Measurements from ENCODE around the gene CNTNAP2. TPM values are rescaled to one million over a fixed set of nuclear protein-coding genes. Genes with fewer than 3 reads are reported as not detected.
"Not testable (repeated sequence)": the region's sequence is repeated elsewhere in the genome, so short reads cannot be mapped to it uniquely, and the experiment has no call there.

CNTNAP2 gene
- total RNA-seq, 1 donor from 2014 or later, result not detected

DNA sequence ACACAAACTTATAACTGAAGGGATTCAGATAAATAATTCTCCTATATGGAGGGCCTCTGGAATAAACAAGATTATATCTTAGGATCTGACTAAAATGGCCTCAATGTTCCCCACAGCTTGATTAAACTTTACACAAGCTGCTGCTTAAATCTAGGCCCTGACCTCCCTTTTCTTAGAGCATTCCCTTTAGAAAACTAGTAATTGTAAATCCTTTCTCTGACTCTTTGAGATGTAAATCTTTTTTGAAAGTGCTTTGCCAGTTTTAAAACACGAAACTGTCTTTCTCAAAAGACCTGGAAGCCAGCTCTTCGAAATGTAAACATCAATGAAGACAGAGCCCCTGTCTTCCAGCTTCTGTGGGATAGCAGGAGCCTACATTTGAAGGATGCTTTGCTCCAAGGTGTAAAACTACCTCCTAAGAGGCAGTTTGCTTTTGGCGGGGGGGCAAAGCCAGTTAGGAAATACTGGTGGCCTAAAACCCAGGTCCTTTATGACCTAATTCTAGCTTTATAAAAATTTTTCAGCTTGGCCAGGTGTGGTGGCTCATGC is 758.7 kb downstream of the CNTNAP2 start:
- intact Hi-C loops (cut with micrococcal nuclease), result no loop called here

- intact Hi-C loops (cut with micrococcal nuclease), result no loop called here
These were observed 759.4 kb downstream of the CNTNAP2 start for GRCh38 chr7:146875981-146876380.

GRCh38 chr7:146876411-146876810 is 759.8 kb downstream of the CNTNAP2 start:
- intact Hi-C loops (cut with micrococcal nuclease), result no loop called here

- intact Hi-C loops (cut with micrococcal nuclease), result no loop called here
These were observed 762.3 kb downstream of the CNTNAP2 start for GRCh38 chr7:146878901-146879300.

DNA sequence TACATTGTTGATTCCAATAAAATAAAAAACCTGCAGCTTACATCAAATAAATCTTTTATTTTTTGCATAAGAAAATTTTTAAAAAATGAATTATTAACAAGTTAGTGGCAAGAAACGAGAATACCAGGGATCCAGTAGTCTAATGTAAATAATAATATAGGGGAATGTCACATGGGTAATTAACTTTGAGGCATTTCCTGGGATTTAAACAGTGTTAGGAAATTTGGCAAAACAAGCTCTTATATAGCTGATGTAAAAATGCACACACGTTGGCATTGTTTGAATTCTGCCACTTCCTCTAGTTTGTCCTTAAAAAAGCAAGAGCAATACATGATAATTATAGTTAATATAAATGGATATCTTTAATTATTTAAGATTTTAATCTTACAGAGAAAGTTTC is 768.6 kb downstream of the CNTNAP2 start:
- intact Hi-C loops (cut with micrococcal nuclease), result no loop called here

DNA sequence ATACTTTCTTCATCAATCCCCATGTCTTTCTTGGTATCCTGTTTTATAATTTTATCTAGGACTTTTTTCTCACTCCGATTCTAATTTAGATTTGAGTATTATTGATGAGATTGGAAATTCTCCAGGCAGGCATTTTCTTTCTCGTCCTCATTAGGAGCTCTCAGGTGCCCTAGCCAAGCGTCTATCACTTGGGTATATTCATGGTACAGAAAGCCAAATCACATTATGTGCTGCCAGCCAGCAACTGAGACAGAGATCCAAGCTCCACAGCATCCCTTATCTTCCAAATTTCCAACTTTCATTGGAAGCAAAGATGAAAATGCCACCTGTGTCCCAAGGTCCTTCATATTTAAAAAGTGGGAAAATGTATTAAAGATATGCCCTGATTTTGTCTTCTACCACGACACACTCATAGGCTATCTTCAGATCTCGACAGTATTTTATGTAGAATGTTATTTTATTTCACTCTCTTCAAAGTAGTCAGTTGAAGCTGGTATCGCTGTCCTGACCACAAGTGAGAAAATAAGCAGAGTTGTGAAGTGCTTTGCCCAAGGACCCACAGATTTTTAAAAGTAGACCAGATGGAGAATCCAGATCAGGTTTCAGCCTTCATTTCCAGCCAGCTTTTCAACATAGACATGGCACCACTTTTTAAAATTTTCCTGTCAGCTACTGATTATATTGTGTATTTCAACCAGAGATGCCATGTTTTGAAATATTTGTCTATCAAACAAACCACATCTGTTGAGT is 773.4 kb downstream of the CNTNAP2 start:
- intact Hi-C loops (cut with micrococcal nuclease), result no loop called here

DNA sequence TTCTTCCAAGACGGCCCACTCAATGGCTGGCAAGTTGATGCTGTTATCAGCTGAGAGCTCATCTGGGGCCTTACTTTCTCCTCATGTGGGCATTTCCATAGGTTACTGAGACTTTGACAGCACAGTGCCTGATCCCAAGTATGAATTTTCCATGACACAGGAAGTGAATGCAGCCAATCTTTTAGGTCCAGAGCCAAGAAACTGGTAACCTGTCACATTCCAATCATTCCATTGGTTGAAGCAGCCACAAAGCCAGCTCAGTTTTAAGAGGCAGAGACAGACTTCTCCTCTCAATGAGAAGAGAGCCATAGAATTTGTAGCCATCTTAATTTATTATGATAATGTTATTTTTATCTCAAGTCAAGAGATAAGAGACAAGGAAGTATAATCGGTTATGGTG is 775.5 kb downstream of the CNTNAP2 start:
- intact Hi-C loops (cut with micrococcal nuclease), result no loop called here

DNA sequence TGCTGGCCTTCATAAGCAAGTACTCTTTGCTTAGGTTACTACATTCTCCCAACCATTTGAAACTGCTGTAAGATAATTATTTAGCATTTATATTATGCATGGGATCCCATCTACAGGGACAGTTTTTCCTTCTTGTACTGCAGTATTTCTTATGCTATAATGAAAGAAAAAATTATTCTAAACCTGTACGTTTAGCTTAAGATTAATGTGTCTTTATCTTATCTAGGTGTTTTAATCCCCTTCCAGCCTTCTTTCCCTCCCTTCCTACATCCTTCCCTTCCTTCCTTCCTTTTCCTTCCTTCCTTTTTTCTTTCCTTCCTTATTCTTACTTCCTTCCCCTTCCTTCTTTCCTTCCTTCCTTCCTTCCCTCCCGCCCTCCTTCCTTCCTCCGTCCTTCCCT is 778.3 kb downstream of the CNTNAP2 start:
- intact Hi-C loops (cut with micrococcal nuclease), result no loop called here

DNA sequence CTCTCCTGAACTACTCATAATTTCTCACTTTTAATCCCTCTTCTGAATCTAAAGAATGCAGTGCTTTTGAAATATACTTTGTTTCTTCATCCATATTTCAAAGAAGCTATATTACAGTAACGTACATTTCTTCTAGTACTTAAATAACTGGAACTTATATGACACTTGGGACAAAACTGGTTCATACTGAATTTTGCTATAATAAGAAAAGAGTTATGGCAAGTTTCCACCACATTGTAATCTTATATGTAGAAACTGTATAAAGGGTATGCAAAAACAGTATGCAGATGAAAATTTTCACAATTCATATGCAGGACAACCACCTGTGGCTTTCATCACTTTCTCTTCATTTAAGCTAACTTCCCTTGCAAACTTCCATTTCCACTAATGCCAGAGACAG is 785.7 kb downstream of the CNTNAP2 start:
- intact Hi-C loops (cut with micrococcal nuclease), result no loop called here

GRCh38 chr7:146902728-146903127 is 786.1 kb downstream of the CNTNAP2 start:
- intact Hi-C loops (cut with micrococcal nuclease), result no loop called here

- intact Hi-C loops (cut with micrococcal nuclease), result not testable (repeated sequence)
These were observed 789.1 kb downstream of the CNTNAP2 start for GRCh38 chr7:146905746-146906145.

GRCh38 chr7:146922782-146923181 is 806.2 kb downstream of the CNTNAP2 start:
- intact Hi-C loops (cut with micrococcal nuclease), result no loop called here

GRCh38 chr7:146926841-146927240 is 810.2 kb downstream of the CNTNAP2 start:
- intact Hi-C loops (cut with micrococcal nuclease), result no loop called here

DNA sequence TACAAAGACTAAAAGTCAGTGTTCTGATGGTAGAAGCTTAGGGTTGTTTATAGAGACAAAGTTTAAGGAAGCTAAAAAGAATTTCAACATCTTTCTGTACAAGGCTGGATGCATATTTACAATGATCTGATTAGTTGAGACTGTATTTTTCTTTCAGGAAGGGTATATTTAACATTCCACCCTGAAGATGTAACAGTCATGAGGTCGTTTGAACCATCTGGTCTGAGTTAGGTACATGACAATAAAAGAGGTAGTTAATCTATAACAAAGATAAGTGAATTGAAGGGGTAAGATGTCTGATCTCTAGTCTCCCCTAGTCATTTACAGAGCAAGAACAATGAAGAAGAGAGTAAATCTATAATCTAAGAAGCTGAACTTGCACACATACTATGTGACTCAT is 821.2 kb downstream of the CNTNAP2 start:
- intact Hi-C loops (cut with micrococcal nuclease), result no loop called here

DNA sequence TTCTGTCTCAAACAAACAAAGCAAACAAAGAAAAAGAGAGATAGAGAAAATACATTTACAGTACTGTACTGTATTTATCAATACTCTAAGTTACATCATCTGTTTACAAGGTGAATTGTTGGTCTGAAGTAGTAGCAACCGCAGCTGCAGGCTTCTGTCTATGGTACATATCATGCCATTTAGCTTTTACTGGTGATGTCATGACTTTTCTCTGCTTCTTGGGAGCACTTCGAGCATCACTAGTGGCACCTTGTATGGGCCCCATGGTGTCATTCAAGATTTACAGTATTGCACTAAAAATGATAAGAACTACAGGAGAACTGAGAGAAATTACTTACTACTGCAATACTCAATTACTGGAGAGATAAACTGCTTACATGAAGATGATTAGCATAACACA is 826.9 kb downstream of the CNTNAP2 start:
- intact Hi-C loops (cut with micrococcal nuclease), result no loop called here

GRCh38 chr7:146948703-146949102 is 832.1 kb downstream of the CNTNAP2 start:
- intact Hi-C loops (cut with micrococcal nuclease), result no loop called here

GRCh38 chr7:146956321-146956720 is 839.7 kb downstream of the CNTNAP2 start:
- intact Hi-C loops (cut with micrococcal nuclease), result no loop called here

GRCh38 chr7:146956853-146957252 is 840.3 kb downstream of the CNTNAP2 start:
- intact Hi-C loops (cut with micrococcal nuclease), result no loop called here

- intact Hi-C loops (cut with micrococcal nuclease), result no loop called here
These were observed 844.3 kb downstream of the CNTNAP2 start for GRCh38 chr7:146960773-146961391.

DNA sequence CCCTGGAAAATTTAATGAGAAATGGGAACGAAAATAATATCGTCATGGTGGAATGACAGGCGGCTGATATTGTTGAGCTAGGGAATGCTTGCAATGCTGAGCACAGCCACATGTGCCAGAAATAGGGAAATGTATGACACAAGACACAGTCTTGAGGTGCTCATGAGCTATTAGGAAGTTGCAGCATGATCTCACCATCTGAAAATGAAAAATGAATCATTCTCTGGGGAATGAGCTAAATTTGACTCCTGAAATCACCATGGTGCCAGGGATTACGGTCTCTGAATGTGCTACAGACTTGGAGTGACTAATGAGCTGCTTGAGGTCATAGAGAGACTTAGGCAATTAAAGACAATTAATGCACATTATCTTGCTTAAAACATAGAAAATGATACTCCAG is 845.0 kb downstream of the CNTNAP2 start:
- intact Hi-C loops (cut with micrococcal nuclease), result no loop called here

DNA sequence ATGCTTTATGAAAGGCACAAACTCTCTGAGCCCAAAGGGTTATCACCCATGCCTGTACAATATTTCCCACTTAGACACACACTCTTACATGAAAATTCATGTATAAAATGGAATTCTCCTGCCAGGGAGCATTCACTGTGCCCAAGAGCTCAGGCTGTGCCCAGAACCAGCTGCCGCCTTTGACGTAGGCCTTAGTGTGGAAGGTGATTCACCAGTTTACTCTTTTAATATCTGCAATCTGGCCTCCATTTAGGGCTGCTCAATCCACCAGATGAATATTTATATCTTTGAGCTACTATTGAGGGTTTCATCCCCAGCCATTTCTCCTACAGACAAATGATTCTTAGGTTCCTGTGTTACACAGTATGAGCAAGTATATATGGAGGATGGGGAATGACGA is 849.7 kb downstream of the CNTNAP2 start:
- intact Hi-C loops (cut with micrococcal nuclease), result no loop called here

DNA sequence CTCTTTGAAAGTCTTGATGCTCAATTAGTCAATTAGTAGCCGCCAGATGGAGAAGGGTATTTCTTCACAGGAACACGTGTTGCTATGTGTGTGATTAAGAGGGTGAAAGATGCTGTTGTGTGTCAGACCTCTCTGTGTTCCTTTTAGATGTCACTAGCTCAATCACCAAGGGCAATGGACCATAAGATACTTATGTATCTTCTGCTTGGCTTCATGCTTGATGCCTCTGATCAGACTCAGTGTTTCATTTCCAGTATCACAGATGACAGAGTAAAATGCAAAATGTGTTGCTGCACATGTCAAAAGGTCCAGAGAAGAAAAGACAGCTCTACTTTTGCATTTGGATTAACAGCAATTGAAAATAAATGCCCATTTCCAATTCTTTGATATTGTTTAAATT is 865.9 kb downstream of the CNTNAP2 start:
- intact Hi-C loops (cut with micrococcal nuclease), result no loop called here

GRCh38 chr7:146991596-146991995 is 875.0 kb downstream of the CNTNAP2 start:
- intact Hi-C loops (cut with micrococcal nuclease), result no loop called here
